Measurements from ENCODE around the gene NT5E. TPM values are rescaled to one million over a fixed set of nuclear protein-coding genes. Genes with fewer than 3 reads are reported as not detected.
"Not testable (repeated sequence)": the region's sequence is repeated elsewhere in the genome, so short reads cannot be mapped to it uniquely, and the experiment has no call there.

NT5E gene
- 1 to 10 TPM; 6.1 to 7.2 TPM for total RNA-seq

DNA sequence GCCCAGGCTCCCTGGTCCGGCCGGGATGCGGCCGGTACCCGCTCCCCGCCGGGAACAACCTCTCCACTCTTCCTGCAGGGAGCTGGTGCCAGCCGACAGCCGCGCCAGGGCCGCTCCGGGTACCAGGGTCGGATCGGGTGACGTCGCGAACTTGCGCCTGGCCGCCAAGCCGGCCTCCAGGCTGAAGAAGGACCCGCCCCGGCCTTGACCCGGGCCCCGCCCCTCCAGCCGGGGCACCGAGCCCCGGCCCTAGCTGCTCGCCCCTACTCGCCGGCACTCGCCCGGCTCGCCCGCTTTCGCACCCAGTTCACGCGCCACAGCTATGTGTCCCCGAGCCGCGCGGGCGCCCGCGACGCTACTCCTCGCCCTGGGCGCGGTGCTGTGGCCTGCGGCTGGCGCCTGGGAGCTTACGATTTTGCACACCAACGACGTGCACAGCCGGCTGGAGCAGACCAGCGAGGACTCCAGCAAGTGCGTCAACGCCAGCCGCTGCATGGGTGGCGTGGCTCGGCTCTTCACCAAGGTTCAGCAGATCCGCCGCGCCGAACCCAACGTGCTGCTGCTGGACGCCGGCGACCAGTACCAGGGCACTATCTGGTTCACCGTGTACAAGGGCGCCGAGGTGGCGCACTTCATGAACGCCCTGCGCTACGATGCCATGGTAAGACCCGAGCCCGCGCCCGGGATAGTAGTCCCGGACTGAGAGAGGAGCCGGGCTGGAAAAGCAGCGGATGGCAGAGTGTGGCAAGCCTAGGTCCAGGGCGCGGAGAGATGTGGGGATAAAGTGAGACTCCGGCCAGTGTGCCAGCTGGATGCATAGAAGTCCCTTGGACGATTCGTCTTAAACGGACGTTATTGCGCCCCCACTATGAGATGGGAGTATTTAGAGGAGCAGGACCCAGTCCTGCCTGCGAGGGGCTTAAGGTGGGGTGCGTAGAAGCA is at the start of gene NT5E:
Gene NT5E (plus strand): TSS at position 266 of the 942 bp plus-strand sequence. CDS start 57 bp downstream, at position 323.
- ChIA-PET CTCF (interaction anchor here (0.7 to 3.0 kb wide), 10 partner anchors 8 to 90 kb away, joined by 3 to 12 read pairs (median 5); no protein-coding TSS in a partner anchor), POLR2A (interaction anchor here (0.9 to 1.2 kb wide), 2 partner anchors 11 to 28 kb away, joined by 3 read pairs; no protein-coding TSS in a partner anchor)
- no peaks in the 10 kb centered on the region for H3K9me3 Mint-ChIP-seq
- peak; percentile 51 for DNase-seq
- H3K4me3 Mint-ChIP-seq, result peak within 1 kb of the TSS; percentile 81
- peaks cover 2% of the 10 kb centered on the region for H3K36me3 Mint-ChIP-seq (ENCODE audit: low read depth)
- peaks cover 58% of the 10 kb centered on the region for H3K4me1 Mint-ChIP-seq
- H3K27ac Mint-ChIP-seq, result peak within 1 kb of the TSS; percentile 84
- H3K27me3 Mint-ChIP-seq, result peaks cover 61% of the 10 kb centered on the region

GRCh38 chr6:85400331-85400730 is 49.6 kb upstream of the NT5E start:
- H3K27me3 Mint-ChIP-seq, result no peaks in the 10 kb centered on the region
- no peak for DNase-seq
- peaks cover 40% of the 10 kb centered on the region for H3K4me1 Mint-ChIP-seq
- H3K4me3 Mint-ChIP-seq, result no peak overlapping the region
- POLR2A ChIA-PET, result interaction anchor here (0.6 kb wide), 1 partner anchor 18 kb away, joined by 3 read pairs; no protein-coding TSS in a partner anchor
- peaks cover 7% of the 10 kb centered on the region for H3K9me3 Mint-ChIP-seq
- H3K27ac Mint-ChIP-seq, result peak overlapping the region; percentile 33
- H3K36me3 Mint-ChIP-seq (ENCODE audit: low read depth), result no peaks in the 10 kb centered on the region
- CTCF ChIA-PET, result interaction anchor here (1.4 kb wide), 1 partner anchor 9 kb away, joined by 3 read pairs; no protein-coding TSS in a partner anchor

- DNase-seq, result no peak
- ChIA-PET CTCF (interaction anchor here (0.6 to 2.7 kb wide), 4 partner anchors 10 to 397 kb away, joined by 3 to 10 read pairs (median 4); no protein-coding TSS in a partner anchor), POLR2A (no interaction called here)
- Mint-ChIP-seq H3K27me3 (no peaks in the 10 kb centered on the region), H3K4me1 (peaks cover 49% of the 10 kb centered on the region), H3K27ac (peak overlapping the region; percentile 37), H3K4me3 (no peak overlapping the region), H3K36me3 (ENCODE audit: low read depth) (no peaks in the 10 kb centered on the region), H3K9me3 (peaks cover 7% of the 10 kb centered on the region)
These were observed 48.5 kb upstream of the NT5E start for GRCh38 chr6:85401186-85402021.

DNA sequence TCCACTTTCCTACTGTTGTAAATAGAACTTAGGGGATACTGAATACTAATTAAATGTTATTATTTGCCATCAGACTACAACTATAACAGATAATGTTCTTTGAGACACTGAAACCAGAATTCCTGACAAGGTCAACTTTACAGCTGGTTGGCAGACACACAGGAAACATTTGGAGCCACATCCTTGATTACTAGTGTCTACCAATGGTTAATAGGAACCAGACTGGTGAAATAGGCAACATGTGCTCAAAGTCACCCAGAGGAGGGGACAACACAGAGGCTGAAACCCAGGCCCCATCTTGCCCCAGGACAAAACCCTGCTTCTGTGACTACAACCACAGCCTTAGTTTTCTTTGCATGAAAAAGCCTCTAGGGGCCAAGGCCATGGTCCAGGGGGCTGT is 47.8 kb upstream of the NT5E start:
- Mint-ChIP-seq H3K4me3 (no peak overlapping the region), H3K27ac (peak overlapping the region; percentile 37), H3K9me3 (peaks cover 7% of the 10 kb centered on the region), H3K4me1 (peaks cover 52% of the 10 kb centered on the region), H3K27me3 (peaks cover 3% of the 10 kb centered on the region), H3K36me3 (ENCODE audit: low read depth) (no peaks in the 10 kb centered on the region)
- no peak for DNase-seq
- POLR2A ChIA-PET, result no interaction called here
- CTCF ChIA-PET, result interaction anchor here (1.9 to 2.7 kb wide), 2 partner anchors 20 to 81 kb away, joined by 5 to 10 read pairs; no protein-coding TSS in a partner anchor

GRCh38 chr6:85402922-85403321 is 47.0 kb upstream of the NT5E start:
- Mint-ChIP-seq H3K4me1 (peaks cover 52% of the 10 kb centered on the region), H3K9me3 (no peaks in the 10 kb centered on the region), H3K27ac (no peak overlapping the region), H3K4me3 (no peak overlapping the region), H3K27me3 (peaks cover 5% of the 10 kb centered on the region), H3K36me3 (ENCODE audit: low read depth) (no peaks in the 10 kb centered on the region)
- ChIA-PET POLR2A (no interaction called here), CTCF (interaction anchor here (2.7 kb wide), 1 partner anchor 80 kb away, joined by 10 read pairs; no protein-coding TSS in a partner anchor)
- no peak for DNase-seq

GRCh38 chr6:85403331-85404015 is 46.4 kb upstream of the NT5E start:
- Mint-ChIP-seq H3K4me1 (peaks cover 52% of the 10 kb centered on the region), H3K4me3 (no peak overlapping the region)
- POLR2A ChIA-PET, result no interaction called here

GRCh38 chr6:85404016-85404563 is 45.8 kb upstream of the NT5E start:
- H3K4me3 Mint-ChIP-seq; H3K27me3 Mint-ChIP-seq; POLR2A ChIA-PET; H3K36me3 Mint-ChIP-seq (ENCODE audit: low read depth); H3K9me3 Mint-ChIP-seq; DNase-seq: not testable (repeated sequence)
- CTCF ChIA-PET, result interaction anchor here (1.8 kb wide), 1 partner anchor 79 kb away, joined by 4 read pairs; no protein-coding TSS in a partner anchor
- H3K27ac Mint-ChIP-seq, result peak overlapping the region; percentile 70
- peaks cover 52% of the 10 kb centered on the region for H3K4me1 Mint-ChIP-seq

More at GRCh38 chr6:85403331-85404015, 46.4 kb upstream of the NT5E start:
- H3K36me3 Mint-ChIP-seq (ENCODE audit: low read depth), result no peaks in the 10 kb centered on the region
- CTCF ChIA-PET, result interaction anchor here (1.8 to 2.7 kb wide), 2 partner anchors 79 to 80 kb away, joined by 4 to 10 read pairs; no protein-coding TSS in a partner anchor
- H3K27ac Mint-ChIP-seq, result peak overlapping the region; percentile 10
- no peak for DNase-seq
- peaks cover 5% of the 10 kb centered on the region for H3K27me3 Mint-ChIP-seq
- no peaks in the 10 kb centered on the region for H3K9me3 Mint-ChIP-seq

DNA sequence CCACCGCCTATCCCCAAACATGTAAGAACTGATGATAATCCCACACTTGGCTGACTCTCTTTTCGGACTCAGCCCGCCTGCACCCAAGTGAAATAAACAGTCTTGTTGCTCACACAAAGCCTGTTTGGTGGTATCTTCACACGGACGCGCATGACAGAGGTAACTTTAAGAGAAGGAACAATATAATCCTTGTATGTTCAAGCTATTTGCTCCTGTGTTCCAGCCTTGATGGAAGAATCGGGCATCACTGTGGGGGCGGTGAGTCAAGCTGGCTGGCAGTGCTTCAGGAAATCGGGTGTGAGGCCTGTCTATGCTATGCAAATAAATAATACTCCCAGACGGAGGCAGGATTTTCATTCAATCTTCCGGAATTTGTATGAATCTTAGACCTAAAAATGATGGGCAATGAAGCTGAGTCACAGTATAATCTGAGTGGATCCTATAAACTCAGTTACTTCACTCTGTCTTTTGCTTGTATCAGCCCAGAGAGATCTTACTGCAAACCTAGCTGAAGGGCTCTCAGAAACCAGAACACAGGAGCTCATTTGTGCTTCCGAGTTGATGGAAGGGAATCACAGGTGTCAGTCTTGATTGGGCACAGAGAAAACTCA is 45.2 kb upstream of the NT5E start:
- no peak for DNase-seq
- Mint-ChIP-seq H3K36me3 (ENCODE audit: low read depth) (no peaks in the 10 kb centered on the region), H3K27me3 (peaks cover 5% of the 10 kb centered on the region), H3K4me1 (peaks cover 52% of the 10 kb centered on the region), H3K9me3 (no peaks in the 10 kb centered on the region), H3K27ac (peak overlapping the region; percentile 70), H3K4me3 (no peak overlapping the region)
- ChIA-PET CTCF (interaction anchor here (1.5 to 1.8 kb wide), 2 partner anchors 13 to 78 kb away, joined by 3 to 4 read pairs; no protein-coding TSS in a partner anchor), POLR2A (no interaction called here)

DNA sequence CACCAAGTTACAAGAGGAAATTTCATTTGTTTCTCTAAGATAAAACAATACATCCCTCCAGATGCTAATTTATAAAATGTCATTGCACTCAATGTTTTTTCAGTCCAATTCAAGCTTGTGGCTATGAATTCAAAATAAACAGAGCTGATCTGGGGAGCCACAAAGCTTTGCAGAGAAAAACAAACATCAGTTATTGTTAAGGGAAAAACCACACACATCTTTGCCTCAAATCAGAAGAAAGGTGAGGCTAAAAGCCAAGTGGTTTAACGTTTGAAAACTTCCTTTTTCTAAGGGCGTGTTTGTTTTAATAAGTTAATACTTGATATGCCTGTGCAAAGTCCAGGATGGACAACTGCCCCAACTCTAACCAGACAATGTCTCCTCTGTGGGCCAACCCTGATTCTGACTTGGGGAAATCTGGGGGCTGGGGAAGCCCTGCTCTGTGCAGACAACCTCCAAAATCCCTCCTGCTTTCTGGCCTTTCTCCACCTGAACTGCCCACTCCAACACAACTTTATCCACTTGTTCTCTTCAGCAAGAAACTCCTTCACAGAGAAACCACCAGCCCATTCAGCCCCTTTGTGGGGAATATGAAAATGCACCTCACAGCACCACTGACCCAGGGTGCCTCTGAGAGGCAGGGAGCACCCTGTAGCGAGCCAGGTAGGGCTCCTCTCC is 44.6 kb upstream of the NT5E start:
- no peaks in the 10 kb centered on the region for H3K36me3 Mint-ChIP-seq (ENCODE audit: low read depth)
- H3K4me1 Mint-ChIP-seq, result peaks cover 52% of the 10 kb centered on the region
- ChIA-PET POLR2A (no interaction called here), CTCF (interaction anchor here (1.5 to 1.8 kb wide), 2 partner anchors 12 to 77 kb away, joined by 3 to 4 read pairs; no protein-coding TSS in a partner anchor)
- peaks cover 5% of the 10 kb centered on the region for H3K27me3 Mint-ChIP-seq
- H3K4me3 Mint-ChIP-seq, result no peak overlapping the region
- H3K9me3 Mint-ChIP-seq, result no peaks in the 10 kb centered on the region
- H3K27ac Mint-ChIP-seq, result peak overlapping the region; percentile 70
- DNase-seq, result no peak

- no peaks in the 10 kb centered on the region for H3K36me3 Mint-ChIP-seq (ENCODE audit: low read depth)
- CTCF ChIA-PET, result interaction anchor here (0.5 to 1.5 kb wide), 2 partner anchors 12 to 18 kb away, joined by 3 read pairs; no protein-coding TSS in a partner anchor
- H3K27me3 Mint-ChIP-seq, result peaks cover 5% of the 10 kb centered on the region
- H3K4me1 Mint-ChIP-seq, result peaks cover 52% of the 10 kb centered on the region
- DNase-seq, result no peak
- no peak overlapping the region for H3K4me3 Mint-ChIP-seq
- POLR2A ChIA-PET, result no interaction called here
- H3K9me3 Mint-ChIP-seq, result no peaks in the 10 kb centered on the region
- H3K27ac Mint-ChIP-seq, result peak overlapping the region; percentile 70
These were observed 44.1 kb upstream of the NT5E start for GRCh38 chr6:85405853-85406198.

DNA sequence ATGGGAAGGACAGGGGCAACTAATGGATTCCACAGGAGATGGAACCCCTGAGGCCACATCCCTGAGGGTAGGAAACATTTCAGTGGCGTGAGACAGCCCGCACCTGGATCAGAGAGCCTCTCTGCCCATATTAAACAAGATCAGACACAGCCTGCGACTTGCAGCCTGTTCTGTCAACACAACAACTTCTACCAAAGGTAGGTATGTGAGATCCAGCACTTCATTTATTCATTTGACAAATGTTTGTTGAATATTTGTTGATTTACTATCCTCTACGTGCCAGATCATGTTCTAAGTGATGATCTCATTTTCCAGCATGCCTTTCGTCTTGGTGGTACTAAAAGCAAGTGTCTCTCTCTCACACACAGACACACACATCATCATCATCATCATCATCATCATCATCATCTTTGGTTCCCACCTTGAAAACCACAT is 43.2 kb upstream of the NT5E start:
- peaks cover 5% of the 10 kb centered on the region for H3K27me3 Mint-ChIP-seq
- peaks cover 45% of the 10 kb centered on the region for H3K4me1 Mint-ChIP-seq
- no peaks in the 10 kb centered on the region for H3K9me3 Mint-ChIP-seq
- ChIA-PET POLR2A (no interaction called here), CTCF (no interaction called here)
- DNase-seq, result no peak
- no peak overlapping the region for H3K27ac Mint-ChIP-seq
- H3K36me3 Mint-ChIP-seq (ENCODE audit: low read depth), result no peaks in the 10 kb centered on the region
- no peak overlapping the region for H3K4me3 Mint-ChIP-seq

Data from activated CD4-positive, alpha-beta T cell treated with anti-CD3 and anti-CD28 coated beads, Interleukin-2, amount 10 ng/mL, durations not matched to agents 7 days and 5 days (primary cell).